Aorta (tissue), 5 donors: ENCODE results near the gene MDH1B. TPM values are rescaled to one million over a fixed set of nuclear protein-coding genes. Genes with fewer than 3 reads are reported as not detected.

Experiments used
- ATAC-seq: fragments of 200-7000 bp; cut with Tn5 transposase; one replicate; pipeline ENCODE4 v1.9.1; 2022; ENCODE audit warnings: moderate library complexity; ENCODE audit not compliant: low FRiP score
- DNase-seq, 2 donors: peaks; one replicate each; pipeline ENCODE4 v3.0.0-alpha.2; 2020
- H3K27ac ChIP-seq, 2 donors: one replicate each; pipeline ENCODE4 v1.5.1; 2013; ENCODE audit warnings: low read length in 2 of 2, mild to moderate bottlenecking in 2 of 2, moderate library complexity in 2 of 2, control low read depth in 1 of 2, inconsistent platforms in 1 of 2, low read depth in 1 of 2
- H3K27me3 ChIP-seq, 2 donors: one replicate each; pipeline ENCODE4 v1.6.1; 2013; ENCODE audit warnings: control low read depth in 1 of 2, low read length in 1 of 2, mild to moderate bottlenecking in 1 of 2, moderate library complexity in 1 of 2; ENCODE audit not compliant: insufficient read depth in 2 of 2, control insufficient read depth in 1 of 2
- H3K36me3 ChIP-seq, 2 donors: one replicate each; pipeline ENCODE4 v1.6.1; 2013; ENCODE audit warnings: control low read depth in 1 of 2, low read length in 1 of 2, mild to moderate bottlenecking in 1 of 2; ENCODE audit not compliant: insufficient read depth in 2 of 2, control insufficient read depth in 1 of 2
- H3K4me1 ChIP-seq, 2 donors: one replicate each; pipeline ENCODE4 v1.6.1; 2013; ENCODE audit warnings: low read length in 2 of 2, control low read depth in 1 of 2, mild to moderate bottlenecking in 1 of 2, moderate library complexity in 1 of 2; ENCODE audit not compliant: insufficient read depth in 2 of 2, control insufficient read depth in 1 of 2
- H3K4me3 ChIP-seq, 2 donors: one replicate each; pipeline ENCODE4 v1.5.1; 2013; ENCODE audit warnings: low read length in 2 of 2, control low read depth in 1 of 2, mild to moderate bottlenecking in 1 of 2
- H3K9me3 ChIP-seq: one replicate; pipeline ENCODE4 v1.6.1; 2013; ENCODE audit warnings: mild to moderate bottlenecking, low read length; ENCODE audit not compliant: control insufficient read depth
- WGBS, 2 donors: extraction: QIAGEN DNeasy Blood & Tissue Kit; methylation state at CpG; one replicate each; pipeline ENCODE4 v1.1.7; 2013; 5-methylcytosine and 5-hydroxymethylcytosine counted together
- intact Hi-C, 2 donors: fragments of 100-400 bp; cut with DNase I; formaldehyde crosslinking; loops; one replicate each; pipeline versions ENCODE4 v1.14.2 to v1.15.0; 2022
- microRNA-seq, 2 donors: library from miRNA; unstranded; fragments of <30 nt; microRNA quantifications; one replicate each; pipeline ENCODE4 v1.2.0, GENCODE V29; 2020
- polyA plus RNA-seq, 2 donors: library from polyadenylated mRNA; stranded (reverse); fragments of 200-250 nt; gene quantifications; one replicate each; pipeline ENCODE4 v1.2.3, GENCODE V29; 2013
- total RNA-seq, 2 donors: library from RNA; stranded (reverse); fragmentation: NEBNext Ultra II Directional; extraction: Animal tissue kit (Norgen Biotek cat#: 25700); gene quantifications; one replicate each; pipeline ENCODE4 v1.2.1, GENCODE V29; 2021
- donor health status: healthy with polysubstance abuse.
- donor health status: Bipolar disorder and iron deficiency.
- donor health status: DM: no; HTN: no; CAD: no.
- donor health status: DM: no; HTN: no; CAD: no.
- donor health status: DM: yes; HTN: yes; CAD: no.

The MDH1B gene
- total and polyA plus RNA-seq, 4 donors = 0.29 to 1.6 (median 0.98) TPM

- H3K4me3 ChIP-seq = no peak overlapping the region
- intact Hi-C loops = loop anchor here (5.0 to 10.0 kb wide), 2 partner anchors 89 to 781 kb away; no protein-coding TSS in a partner anchor
- no peaks in the 10 kb centered on the region for H3K36me3 ChIP-seq
- H3K4me1 ChIP-seq = no peaks in the 10 kb centered on the region
- ATAC-seq = no peak
- no peaks in the 10 kb centered on the region for H3K9me3 ChIP-seq
- 30 to 31% methylated on average over 5 of the region's 5 CpGs for WGBS, 2 donors
- DNase-seq = no peak
- no peaks in the 10 kb centered on the region for H3K27me3 ChIP-seq
- no peak overlapping the region for H3K27ac ChIP-seq
Observed at GRCh38 chr2:206693399-206694137, 71.6 kb downstream of the MDH1B start.

DNA sequence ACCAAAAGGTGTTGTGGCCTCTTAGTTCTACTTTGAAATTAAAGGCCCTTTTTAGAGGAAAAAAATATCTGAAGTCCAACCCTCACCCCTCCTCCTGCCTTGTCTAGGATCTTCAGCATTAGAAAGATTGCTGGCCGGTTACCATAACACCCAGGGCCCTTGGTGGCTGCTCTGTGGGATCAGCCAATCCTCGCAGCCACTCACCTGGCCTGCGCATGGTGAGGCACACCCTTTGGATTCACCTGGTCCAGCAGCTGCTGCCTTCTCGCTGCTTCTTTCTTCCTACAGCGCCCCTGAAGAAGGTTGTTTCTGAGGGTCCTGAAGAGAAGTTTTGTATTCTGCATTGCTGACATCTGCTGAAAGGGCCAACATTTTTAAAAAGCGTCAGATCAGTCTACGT lies 72.2 kb downstream of the MDH1B start:
- intact Hi-C loops = loop anchor here (5.0 to 10.0 kb wide), 2 partner anchors 89 to 782 kb away; no protein-coding TSS in a partner anchor
- H3K27me3 ChIP-seq = no peaks in the 10 kb centered on the region
- ATAC-seq (no peak), DNase-seq (no peak)
- 71 to 76% methylated on average over 7 of the region's 7 CpGs for WGBS, 2 donors
- no peaks in the 10 kb centered on the region for H3K4me1 ChIP-seq
- no peaks in the 10 kb centered on the region for H3K36me3 ChIP-seq
- H3K27ac ChIP-seq = no peak overlapping the region
- no peak overlapping the region for H3K4me3 ChIP-seq
- no peaks in the 10 kb centered on the region for H3K9me3 ChIP-seq

- Histone ChIP-seq H3K4me3 (no peak overlapping the region), H3K36me3 (no peaks in the 10 kb centered on the region), H3K27ac (no peak overlapping the region), H3K4me1 (no peaks in the 10 kb centered on the region), H3K9me3 (no peaks in the 10 kb centered on the region), H3K27me3 (no peaks in the 10 kb centered on the region)
- 59 to 73% methylated on average over 1 of the region's 1 CpG for WGBS, 2 donors
- intact Hi-C loops = no loop called here
- ATAC-seq (no peak), DNase-seq (no peak)
Observed at GRCh38 chr2:206688990-206689389, 76.1 kb downstream of the MDH1B start.

GRCh38 chr2:206688453-206688852 lies 76.7 kb downstream of the MDH1B start:
- intact Hi-C loops = no loop called here
- no peak for ATAC-seq
- 58 to 59% methylated on average over 2 of the region's 2 CpGs for WGBS, 2 donors

More at GRCh38 chr2:206688453-206688852, 76.7 kb downstream of the MDH1B start:
- no peaks in the 10 kb centered on the region for H3K27me3 ChIP-seq
- H3K4me1 ChIP-seq = no peaks in the 10 kb centered on the region
- no peaks in the 10 kb centered on the region for H3K9me3 ChIP-seq
- DNase-seq = no peak
- H3K27ac ChIP-seq = no peak overlapping the region
- H3K4me3 ChIP-seq = no peak overlapping the region
- H3K36me3 ChIP-seq = no peaks in the 10 kb centered on the region

Small RNAs within 50 kb of the gene (microRNA-seq; reads per million reads assigned to microRNA genes)
- gene MIR3130-1 (0 reads per million in 2 donors), gene MIR3130-2 (0 reads per million in 2 donors)

Other genes with a start within 250 kb of the MDH1B start
- gene FAM237A, start 122.8 kb downstream of the MDH1B start, total RNA-seq = not detected
- not detected for gene FAM237A, start 122.8 kb downstream of the MDH1B start, polyA plus RNA-seq
- not detected for gene DYTN, start 46.9 kb downstream of the MDH1B start, total RNA-seq
- gene DYTN, start 46.9 kb downstream of the MDH1B start, polyA plus RNA-seq = not detected
- 10 to 100 TPM; 19.6 to 20.6 TPM for gene FASTKD2, start 278 bp upstream of the MDH1B start, total RNA-seq
- gene FASTKD2, start 278 bp upstream of the MDH1B start, polyA plus RNA-seq = 10 to 100 TPM in 1 of 2 donors, 1 to 10 TPM in 1; 8.9 to 11.4 TPM
- under 1 TPM; 0.51 to 0.58 TPM for gene CPO, start 174.2 kb upstream of the MDH1B start, total RNA-seq
- under 1 TPM in 1 of 2 donors, not detected in 1; 0.69 TPM for gene CPO, start 174.2 kb upstream of the MDH1B start, polyA plus RNA-seq